Limb (tissue), 2 donors: ENCODE measurements around the gene POU2F2.

Source experiments
- DNase-seq, 2 donors: peaks; one replicate each; pipeline ENCODE4 v3.0.0-alpha.2; 2016; ENCODE audit errors: extremely low spot score in 2 of 2

POU2F2 gene

DNA sequence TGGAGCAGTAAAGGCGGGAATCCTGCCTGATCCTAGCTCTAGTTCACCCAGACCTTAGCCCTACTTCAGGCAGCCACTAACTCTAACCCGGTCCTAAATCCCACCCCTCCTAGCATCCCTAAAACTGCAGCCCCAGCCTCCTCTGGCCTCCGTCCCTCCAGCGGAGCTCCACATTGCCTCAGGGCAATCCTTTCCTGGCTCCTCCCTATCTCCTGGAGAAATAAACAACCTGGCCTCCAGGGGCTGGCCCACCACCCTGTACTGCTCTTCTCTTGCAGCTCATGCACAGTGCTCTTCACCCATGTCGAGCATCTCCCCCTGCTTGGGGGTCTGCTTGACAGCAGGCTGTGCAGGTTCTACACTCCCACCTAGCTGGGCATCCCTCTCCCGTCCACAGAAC is 6.7 kb downstream of the POU2F2 start:
- no peak for DNase-seq

DNA sequence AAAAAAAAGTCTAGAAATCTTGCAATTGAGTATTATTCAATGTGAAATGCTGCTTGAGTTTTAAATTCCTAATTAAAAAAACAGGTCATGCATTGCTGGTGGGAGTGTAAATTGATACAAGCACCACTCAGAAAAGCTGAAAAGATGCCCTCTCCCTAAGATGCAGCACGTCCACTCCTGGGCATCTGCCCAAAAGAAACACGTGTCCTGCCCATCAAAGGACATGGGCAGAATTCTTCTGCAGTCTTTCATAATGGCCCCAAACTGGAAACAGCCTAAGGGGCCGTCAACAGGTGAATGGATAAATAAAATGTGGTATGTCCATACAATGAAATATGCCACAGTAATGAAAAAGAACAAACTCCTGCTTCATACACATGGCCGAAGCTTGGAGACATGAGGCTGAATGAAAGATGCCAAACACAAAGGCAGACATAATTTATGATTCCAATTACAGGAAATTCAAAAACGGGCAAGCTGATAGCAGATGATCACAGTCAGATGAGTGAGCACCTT is 7.8 kb downstream of the POU2F2 start:
- no peak for DNase-seq

DNA sequence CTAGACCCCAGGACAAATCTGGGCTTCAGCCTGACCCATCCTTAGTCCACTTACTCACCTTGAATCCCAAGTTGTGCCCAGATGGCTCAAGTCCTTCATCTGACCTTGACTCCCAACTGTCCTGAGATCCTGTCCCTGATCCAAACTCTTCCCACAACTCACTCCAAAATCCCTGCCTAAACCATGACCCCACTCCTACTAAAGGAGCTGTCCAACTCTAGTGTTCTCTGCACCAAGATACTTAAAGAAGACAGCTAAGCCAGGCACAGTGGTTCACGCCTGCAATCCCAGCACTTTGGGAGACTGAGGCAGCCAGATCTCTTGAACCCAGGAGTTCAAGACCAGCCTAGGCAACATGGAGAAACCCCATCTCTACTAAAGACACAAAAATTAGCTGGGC is 8.5 kb downstream of the POU2F2 start:
- DNase-seq = no peak

DNA sequence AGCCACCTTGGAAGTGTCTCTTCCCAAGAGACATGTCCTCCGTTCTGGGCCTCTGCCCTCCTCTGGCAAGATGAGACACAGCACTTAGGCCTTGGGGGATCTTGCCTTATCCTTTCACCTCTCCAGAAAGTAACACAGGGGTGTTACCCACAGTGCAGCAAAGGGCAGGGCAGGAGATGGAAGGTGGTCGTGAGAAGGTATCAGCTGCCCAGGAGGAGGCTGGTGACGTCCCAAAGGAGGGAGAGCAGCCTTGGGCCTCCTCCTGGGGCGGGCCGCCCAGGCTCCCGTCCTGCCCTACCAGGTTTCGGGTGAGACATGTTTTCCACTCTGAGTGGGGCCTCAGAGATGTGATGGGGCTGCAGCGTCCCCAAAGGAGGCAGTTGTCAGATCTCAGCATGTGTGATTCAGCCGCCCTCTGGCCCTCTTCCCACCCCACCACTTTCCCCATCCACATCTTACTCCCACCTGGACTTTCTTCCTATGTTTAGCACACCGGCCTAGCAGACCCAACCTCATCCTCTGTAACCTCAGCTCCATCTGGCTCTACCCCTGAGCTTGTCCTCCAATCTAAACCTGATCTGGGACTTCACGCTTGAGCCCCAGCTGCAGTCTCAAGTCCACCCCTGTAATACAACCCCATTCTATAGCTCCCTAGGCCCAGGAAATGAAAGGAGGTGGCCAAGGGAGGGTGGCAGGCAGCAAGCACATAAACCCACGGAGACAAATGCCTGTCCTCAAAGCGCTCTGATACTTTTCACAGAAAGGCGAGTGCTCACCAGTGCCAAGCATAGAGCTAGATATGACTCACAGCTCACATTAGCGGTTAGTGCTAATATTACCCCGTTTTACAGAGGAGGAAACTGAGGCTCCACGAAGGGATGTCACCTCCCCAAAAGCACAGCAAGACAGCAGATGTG is 9.3 kb downstream of the POU2F2 start:
- DNase-seq = no peak

DNA sequence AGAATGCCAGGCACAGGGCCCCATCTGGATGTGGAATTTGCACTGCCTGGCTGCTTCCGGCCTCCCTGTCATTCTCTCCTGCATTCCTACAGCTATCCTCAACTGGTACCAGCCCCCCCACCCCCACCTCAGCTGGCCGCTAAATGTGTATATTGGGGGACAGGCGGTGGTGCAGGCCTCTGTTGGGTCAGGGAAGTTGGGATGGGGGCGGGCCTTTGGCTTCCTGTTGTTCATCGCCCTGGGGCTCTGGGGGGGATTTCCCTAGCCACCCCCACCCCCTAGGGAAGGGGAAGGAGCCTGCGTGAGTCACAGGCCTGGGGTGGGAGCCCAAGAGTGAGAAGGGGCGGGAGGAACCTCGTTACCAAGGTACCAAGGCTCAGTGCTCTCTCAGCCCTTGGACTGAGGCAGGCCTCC is 10.6 kb downstream of the POU2F2 start:
- no peak for DNase-seq

DNA sequence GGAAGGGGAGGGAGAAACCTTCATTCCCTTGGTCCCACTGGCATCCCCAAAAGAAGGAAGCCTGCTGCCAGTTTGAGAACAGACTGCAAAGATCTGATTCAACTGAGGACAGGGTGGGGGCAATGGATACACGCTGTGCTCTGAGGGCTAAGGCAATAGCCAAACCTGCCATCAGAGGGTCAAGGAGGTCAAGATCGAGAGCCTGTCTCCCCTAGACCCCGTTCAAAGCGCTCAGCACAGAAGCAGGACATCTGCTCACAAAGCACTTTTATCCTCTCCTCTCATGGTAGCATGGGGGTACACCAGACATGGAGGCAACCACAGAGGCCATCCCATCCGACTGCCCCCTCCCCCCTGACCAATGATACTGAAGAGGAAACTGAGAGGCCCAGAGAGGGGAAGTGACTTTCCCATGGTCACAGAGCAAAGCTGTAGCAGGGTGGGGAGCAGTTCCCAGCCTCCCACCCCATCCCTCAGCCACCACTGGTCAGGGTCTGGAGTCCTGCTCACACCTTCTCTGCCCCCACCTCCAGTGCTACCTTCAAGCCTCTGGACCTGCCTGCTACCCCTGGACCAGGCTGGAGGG is 11.1 kb downstream of the POU2F2 start:
- no peak for DNase-seq

DNA sequence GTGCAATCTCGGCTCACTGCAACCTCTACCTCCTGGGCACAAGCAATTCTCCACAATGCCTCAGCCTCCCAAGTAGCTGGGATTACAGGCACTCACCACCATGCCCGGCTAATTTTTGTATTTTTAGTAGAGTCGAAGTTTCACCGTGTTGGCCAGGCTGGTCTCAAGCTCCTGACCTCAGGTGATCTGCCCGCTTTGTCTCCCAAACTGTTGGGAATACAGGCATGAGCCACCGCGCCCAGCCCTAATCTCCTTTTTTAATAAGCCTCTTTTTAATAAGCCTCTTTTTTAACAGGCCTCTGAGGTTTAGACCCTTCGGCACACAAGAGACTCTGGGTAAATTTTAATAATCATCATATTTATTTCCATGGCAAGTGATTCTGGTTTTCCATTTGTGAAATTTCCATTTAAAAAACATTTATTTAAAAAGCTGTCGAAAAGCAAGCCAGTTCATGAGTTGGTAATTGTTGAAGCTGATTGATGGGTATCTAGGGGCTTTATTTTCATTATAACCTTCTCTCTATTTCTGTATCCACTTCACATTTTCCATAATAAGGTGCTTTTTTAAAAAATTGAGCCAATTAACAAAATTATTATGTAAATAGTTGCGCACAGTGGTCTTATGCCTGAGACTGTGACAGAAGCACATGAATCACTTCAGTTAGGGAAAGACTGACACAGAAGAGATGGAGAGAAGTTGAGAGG is 11.8 kb downstream of the POU2F2 start:
- DNase-seq = no peak

DNA sequence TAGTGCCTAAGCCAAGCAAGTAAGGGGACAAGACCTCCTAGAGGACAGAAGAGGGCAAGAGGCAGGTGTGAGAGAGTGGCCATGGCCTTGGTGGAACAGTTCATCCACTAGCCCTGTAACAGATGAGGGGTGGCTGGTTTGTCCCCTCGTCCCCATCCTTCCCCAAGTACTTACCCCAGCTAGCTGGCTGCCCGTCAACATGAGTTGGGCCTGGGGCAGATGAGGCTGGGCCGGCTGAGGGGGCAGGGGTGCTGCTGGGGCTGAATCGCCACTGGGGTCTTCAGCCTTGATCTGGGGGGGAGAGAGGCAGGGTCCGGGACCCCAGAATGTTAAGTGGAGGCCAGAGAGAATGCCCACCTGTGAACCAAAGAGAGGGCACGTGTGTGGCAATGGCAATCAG is 15.2 kb downstream of the POU2F2 start:
- DNase-seq = no peak

DNA sequence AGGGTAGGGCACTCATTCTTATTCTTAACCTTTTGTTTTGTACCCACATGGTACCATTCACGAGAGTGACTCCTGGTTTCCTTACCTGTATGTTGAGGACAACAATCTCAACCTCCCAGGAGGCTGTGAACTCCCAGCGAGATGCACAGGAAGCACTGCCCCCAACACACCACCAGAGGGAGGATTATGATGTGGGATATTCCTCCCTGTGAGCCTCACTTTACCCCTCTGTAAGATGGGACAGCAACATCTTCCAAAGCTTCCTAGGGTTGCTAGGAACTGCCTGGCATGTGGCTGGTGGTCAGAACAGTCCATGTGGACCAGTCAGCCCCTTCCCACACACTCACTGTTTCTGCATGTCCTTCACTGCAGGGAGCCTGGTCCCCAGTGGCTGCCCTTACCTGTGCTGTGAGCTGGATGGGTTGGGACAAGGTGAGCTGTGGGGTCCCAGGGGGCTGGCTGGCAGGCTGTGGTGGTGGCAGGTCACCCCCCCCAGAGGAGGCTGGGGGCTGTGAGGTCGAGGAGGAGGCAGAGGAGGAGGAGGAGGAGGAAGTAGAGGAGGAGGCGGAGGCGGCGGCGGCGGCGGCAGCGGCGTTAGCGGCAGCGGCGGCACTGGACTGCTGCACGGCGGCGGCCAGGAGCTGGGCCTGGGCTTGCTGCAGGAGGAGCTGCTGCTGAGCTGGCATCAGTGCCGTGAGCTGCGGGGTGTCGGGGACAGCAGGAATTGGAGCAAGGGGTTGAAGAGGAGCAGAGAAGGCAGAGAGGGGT is 15.8 kb downstream of the POU2F2 start:
- DNase-seq = no peak

DNA sequence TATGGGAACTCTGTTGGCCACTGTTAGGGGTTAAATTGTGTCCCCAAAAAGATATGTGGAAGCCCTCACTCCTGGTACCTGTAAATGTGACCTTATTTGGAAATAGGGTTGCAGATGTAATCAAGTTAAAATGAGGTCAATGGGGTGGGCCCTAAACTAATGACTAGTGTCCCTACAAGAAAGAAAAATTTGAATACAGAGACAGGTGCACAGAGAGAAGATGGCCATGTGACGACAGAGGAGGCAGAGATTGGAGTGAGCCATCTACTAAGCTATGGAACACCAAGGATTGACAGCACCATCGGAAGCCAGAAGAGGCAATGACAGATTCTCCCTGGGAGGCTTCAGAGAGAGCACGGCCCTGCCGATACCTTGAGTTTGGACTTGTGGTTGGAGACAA is 16.5 kb downstream of the POU2F2 start:
- DNase-seq = no peak

DNA sequence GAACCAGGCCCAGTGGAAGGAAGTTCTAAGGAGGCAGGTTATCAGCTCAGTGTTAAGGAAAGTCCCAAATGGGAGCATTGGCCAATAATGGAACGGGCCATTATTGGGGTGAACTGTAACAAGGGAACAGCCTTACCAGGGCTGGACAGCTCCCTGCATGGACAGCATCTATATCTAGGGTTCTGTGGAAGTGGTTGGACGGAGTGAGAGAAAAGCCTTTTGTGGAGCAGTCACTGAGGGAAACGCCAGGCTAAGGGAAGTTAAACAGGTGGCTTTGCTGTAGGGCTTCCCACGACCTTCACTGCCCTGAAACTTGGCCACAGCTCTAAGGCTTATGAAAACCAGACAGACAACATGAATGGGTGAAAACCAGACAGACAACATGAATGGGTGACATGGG is 17.0 kb downstream of the POU2F2 start:
- no peak for DNase-seq

DNA sequence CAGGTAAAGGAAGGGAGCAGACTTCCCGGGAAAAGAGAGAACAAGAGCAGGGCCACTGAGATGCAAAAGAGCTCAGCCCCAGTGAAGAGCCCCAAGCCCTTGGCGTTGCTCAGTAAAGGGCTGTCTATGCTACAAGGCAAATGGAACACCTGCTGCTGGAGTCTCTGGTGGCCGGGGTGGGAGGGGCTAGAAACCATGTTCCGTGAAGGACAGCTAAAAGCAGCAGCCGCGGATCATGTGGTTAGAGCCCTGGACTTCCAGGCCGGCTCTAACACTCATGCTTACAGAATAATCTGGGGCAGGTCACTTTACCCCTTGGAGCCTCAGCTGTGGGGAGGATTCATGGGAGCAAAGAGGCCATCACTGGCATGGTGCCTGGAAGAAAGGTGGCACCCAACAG is 17.8 kb downstream of the POU2F2 start:
- no peak for DNase-seq

DNA sequence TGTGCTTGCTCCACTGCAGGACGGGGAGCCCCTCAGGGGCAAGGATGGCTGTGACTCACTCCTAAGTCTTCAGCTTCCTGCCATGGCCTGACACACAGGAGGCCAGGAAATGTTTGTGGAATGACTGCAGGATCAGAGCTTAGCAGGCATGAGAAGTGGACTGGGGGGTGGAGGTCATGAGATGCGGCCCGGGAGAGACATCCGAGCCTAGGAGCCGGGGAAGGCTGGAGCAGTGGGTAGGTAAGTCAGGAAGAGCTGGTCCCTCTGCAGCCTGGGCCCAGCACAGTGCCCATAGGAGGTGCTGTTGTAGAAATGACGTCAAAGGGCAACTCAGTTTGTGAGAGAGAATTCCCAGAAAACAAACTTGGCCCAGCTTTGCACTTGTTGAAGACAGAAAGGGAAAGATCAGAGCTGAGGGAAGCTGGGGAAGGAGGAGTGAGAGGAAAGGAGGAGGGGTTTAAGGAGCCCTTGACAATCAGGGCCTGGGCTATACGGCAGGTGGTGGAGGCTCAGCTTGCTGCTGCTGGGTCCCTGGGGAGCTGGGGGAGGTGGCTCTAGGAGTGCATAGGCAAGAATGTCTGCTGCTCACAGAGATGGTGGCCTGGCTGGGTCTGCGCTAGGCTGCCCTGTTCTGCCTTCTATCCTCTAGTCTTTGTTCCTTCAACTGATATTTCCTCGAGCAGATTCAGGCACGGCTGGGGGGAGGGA is 18.5 kb downstream of the POU2F2 start:
- DNase-seq = no peak

DNA sequence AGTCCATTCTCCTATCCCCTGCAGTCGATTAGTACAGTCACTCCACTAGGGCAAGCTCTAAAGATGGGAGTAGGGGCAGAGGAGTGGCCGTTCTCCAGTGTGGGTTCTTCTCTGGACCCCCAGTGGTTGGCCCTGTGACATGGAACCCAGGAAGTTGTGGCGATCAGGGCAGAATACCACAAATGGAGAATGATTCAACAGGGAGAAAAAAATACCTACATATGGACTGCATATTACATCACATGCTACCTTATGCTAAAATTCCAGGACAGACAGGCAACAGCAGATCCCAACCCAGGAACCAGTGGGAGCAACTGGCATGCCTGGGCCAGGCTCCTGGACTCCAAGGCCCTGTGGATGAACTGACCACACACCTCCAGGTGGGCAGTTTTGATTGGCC is 20.4 kb downstream of the POU2F2 start:
- no peak for DNase-seq

DNA sequence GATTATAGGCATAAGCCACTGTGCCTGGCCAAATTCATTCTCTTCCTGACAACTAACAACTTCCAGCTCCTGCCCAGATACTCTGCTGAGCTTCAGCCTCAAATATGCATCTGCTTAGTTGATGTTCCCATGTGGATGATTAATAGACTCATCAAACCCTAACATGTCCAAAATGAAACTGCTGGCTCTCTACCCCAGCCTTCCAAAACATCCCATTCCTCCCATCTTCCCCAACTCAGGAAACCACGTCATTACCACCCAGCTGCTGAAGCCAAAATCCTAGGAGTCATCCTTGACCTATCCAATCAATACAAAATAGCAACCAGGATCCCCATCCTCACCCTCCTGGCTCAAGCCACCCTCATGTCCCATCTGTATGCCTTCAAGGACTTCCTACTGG is 20.9 kb downstream of the POU2F2 start:
- DNase-seq = no peak

DNA sequence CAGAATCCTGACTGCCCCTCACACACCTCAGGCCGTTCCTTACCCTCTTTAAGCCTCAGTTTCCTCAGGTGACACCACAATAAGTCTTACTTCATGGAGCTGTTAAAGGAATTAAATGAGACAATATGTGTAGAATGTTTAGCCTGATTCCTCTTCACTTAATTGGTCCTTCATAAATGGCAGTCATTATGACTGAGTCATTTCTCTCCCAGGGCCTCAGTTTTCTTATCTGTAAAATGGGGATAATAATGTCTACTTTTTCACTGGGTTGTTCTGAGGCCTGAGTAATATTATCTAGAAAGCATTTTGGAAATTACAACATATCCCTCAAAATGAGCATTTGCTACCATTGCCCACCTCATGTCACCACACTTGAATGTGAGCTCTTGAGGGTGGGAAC is 21.6 kb downstream of the POU2F2 start:
- no peak for DNase-seq

DNA sequence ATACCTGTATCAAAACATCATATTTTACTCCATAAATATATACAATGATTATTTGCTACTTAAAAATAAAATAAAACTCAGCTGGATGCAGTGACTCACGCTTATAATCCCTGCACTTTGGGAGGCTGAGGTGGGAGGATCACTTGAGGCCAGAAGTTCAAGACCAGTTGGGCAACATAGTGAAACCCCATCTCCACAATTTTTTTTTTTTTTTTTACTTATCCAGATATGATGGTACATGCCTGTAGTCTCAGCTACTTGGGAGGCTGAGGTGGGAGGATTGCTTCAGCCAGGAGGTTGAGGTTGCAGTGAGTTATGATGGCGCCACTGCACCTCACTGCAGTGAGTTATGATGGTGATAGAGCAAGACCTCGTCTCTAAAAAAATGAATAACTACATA is 22.4 kb downstream of the POU2F2 start:
- no peak for DNase-seq

DNA sequence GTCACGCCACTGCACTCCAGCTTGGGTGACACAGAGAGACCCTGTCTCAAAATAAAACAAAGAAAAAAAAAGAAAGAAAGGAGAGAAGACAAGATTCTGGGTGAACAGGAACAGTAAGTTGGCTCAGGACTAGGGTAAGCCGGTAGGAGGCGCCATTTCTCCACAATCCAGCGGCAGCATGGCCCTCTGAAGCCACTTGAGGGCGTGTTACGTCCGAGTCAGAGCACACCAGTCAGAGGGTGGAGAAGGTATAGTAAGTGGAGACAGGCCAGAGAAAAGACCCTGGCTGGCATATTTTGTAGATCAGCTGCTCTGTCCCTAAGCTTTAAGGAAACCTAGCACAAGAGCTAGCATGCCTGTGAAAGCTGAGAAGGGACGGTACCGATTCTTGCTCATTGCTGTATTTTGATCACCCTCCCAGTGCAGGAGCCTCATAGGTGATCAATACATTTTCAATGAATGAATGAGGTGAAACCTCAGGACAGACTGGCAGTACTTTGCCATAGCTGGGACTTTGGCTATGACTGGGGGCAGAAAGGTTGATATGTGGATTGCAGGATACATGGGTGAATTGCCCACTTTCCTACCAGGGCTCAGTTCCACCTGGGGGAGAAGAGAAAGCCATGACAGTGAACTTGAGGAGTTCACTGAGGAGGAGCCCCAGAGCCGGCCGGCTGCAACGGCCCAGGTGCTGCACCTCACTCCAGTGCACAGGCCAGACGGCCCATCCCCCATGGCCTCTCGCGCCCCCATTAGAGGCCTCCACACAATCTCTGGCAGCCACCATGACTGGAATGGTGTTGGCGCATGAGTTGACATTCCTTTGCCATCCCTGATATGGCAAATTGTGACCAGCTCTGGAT is 23.5 kb downstream of the POU2F2 start:
- peak; percentile 73 to 87 for DNase-seq

DNA sequence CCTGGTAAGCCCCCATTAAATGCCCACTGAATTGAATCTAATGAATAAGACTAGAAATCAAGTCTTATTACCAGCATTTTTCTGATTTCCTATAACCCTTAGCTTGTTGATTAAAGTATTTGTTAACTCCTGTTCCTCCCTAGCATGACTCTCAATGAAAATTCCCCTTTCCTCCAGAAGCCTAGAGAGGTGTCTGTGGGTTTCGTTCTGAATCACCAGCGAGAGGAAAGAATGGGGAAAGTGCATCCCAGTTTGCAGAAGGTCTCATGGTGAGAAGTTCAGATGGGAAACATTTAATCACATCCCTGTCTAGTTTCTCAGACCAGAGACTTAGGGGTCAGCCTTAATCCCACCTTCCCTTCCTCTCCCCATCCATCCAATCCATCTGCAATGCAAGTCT is 26.9 kb downstream of the POU2F2 start:
- no peak for DNase-seq

DNA sequence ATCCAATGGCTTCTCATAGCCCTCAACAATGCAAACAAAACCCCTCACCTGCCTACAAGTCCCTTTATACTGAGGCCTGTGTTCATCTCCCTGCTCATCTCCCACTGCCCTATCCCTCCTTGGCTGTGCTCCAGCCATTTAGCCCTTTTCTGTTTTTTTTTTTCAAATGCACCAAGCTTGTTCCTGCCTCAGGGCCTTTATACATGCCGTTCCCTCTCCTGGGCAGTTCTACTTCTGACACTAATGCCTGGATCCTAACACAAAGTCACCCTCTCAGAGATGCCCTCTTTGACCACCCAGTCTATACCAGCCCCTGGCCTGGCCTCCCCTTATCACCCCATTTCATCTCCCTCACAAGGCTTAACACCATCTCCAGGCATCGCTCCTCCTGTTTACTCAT is 29.4 kb downstream of the POU2F2 start:
- no peak for DNase-seq
